Measurements from ENCODE around the gene TMED7.

DNA sequence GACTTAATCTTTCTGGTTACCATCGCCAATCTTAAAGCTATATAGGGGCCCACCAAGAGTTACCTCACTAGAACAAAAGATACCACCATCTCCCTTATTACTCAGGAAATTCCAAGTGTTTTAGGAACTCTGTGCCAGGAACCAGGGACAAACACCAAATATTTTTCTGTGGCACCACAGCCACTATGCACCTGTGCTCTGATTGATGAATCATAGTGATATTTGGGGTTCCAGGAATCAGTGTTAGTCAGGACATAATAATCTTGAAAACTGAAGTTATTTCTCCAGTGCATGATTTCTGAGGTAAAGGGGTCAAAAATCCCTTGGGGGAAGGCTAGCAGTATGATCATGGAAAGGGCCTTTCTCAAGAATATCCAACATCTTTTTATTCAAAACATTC lies 10.2 kb upstream of the TMED7 start:
- TF ChIP-seq CTCF (IDR thresholded peaks at IDR 0.05; ENCODE audit: insufficient read depth, low read depth, low read length): no peak
- no peak for TF ChIP-seq EZH2 (IDR thresholded peaks at IDR 0.05; ENCODE audit: insufficient read depth, low read length)
